Mesothelial cell of epicardium (in vitro differentiated cells): ENCODE results near the gene IGLL1. TPM values are rescaled to one million over a fixed set of nuclear protein-coding genes. Genes with fewer than 3 reads are reported as not detected.
A peak's percentile ranks its signal among the peaks of the same experiment; 100 is the strongest.

ENCODE experiments used
- DNase-seq, 2 experiments: peaks; one replicate each; pipeline ENCODE4 v3.0.0; 2021; ENCODE audit warnings: low spot score in 2 of 2; ENCODE audit not compliant: unreplicated experiment in 2 of 2
- H3K27ac Mint-ChIP-seq: 2 replicates; pipeline ENCODE4 v1.8.0; 2021; ENCODE audit warnings: mixed read lengths
- H3K27me3 Mint-ChIP-seq: 2 replicates; pipeline ENCODE4 v1.8.0; 2021; ENCODE audit warnings: low read depth, mixed read lengths
- H3K36me3 Mint-ChIP-seq: 2 replicates; pipeline ENCODE4 v1.8.0; 2021; ENCODE audit warnings: mixed read lengths
- H3K4me1 Mint-ChIP-seq: 2 replicates; pipeline ENCODE4 v1.8.0; 2021; ENCODE audit warnings: mixed read lengths
- H3K4me3 Mint-ChIP-seq: 2 replicates; pipeline ENCODE4 v1.8.0; 2021; ENCODE audit warnings: mild to moderate bottlenecking, moderate library complexity, mixed read lengths
- H3K9me3 Mint-ChIP-seq: 2 replicates; pipeline ENCODE4 v1.8.0; 2021; ENCODE audit warnings: mixed read lengths
- CTCF ChIP-seq: fragments of 200-600 bp; sonication (generic); IDR thresholded peaks from one replicate; pipeline ENCODE4 v1.5.0; 2021; ENCODE audit warnings: antibody characterized with exemption; ENCODE audit not compliant: unreplicated experiment
- total RNA-seq: library from RNA; stranded (reverse); gene quantifications from 3 replicates; pipeline ENCODE4 v1.2.1, GENCODE V29; 2021

The IGLL1 gene
- total RNA-seq, 1 donor from 2014 or later, result not detected

DNA sequence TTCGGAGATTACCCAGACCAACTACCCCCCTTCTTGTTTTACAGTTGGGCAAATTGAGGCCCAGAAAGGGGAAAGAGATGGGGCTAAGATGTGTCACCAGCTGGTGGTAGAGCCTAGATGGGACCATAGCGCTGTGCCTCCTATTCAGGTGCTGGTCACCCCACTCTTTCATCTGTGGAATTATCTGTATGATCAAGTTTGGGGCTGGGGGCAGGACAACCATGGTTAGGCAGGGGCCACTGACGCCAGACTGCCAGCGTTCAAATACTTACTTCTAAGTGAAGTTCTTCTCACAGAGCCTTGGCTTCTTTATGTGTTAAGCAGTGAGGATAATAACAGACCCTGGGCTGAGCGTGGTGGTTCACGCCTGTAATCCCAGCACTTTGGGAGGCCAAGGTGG is 55.9 kb downstream of the IGLL1 start:
- Mint-ChIP-seq H3K27ac (peak overlapping the region; percentile 94), H3K4me1 (peaks cover 59% of the 10 kb centered on the region), H3K36me3 (no peaks in the 10 kb centered on the region), H3K4me3 (no peak overlapping the region), H3K9me3 (no peaks in the 10 kb centered on the region), H3K27me3 (no peaks in the 10 kb centered on the region)
- no peak for TF ChIP-seq CTCF
- DNase-seq, result no peak

GRCh38 chr22:23523713-23524112 is 56.4 kb downstream of the IGLL1 start:
- Mint-ChIP-seq H3K36me3 (no peaks in the 10 kb centered on the region), H3K27me3 (no peaks in the 10 kb centered on the region), H3K27ac (peak overlapping the region; percentile 94), H3K4me3 (no peak overlapping the region), H3K4me1 (peaks cover 59% of the 10 kb centered on the region), H3K9me3 (no peaks in the 10 kb centered on the region)
- TF ChIP-seq CTCF, result no peak
- no peak for DNase-seq

Other genes with a start within 250 kb of the IGLL1 start
- gene DRICH1, start 52.0 kb upstream of the IGLL1 start, total RNA-seq, result 0.31 to 0.68 TPM (median 0.65 TPM) in 3 replicates
- gene RGL4, start 110.7 kb upstream of the IGLL1 start, total RNA-seq, result 0.07 TPM in 1 of 3 replicates, not detected in the others
- 17.8 to 18.7 TPM (median 18.2 TPM) in 3 replicates for gene ZNF70, start 170.8 kb upstream of the IGLL1 start, total RNA-seq
- gene VPREB3, start 174.1 kb upstream of the IGLL1 start, total RNA-seq, result 0.52 TPM in 1 of 3 replicates, not detected in the others
- 0.36 to 0.82 TPM (median 0.52 TPM) in 3 replicates for gene C22orf15, start 182.7 kb upstream of the IGLL1 start, total RNA-seq
- 56.6 to 61.9 TPM (median 61.8 TPM) in 3 replicates for gene CHCHD10, start 187.7 kb upstream of the IGLL1 start, total RNA-seq
- gene MMP11, start 192.6 kb upstream of the IGLL1 start, total RNA-seq, result 510 to 566 TPM (median 528 TPM) in 3 replicates
- gene SMARCB1, start 206.7 kb upstream of the IGLL1 start, total RNA-seq, result 182 to 192 TPM (median 184 TPM) in 3 replicates